GM23248 (cell line): ENCODE measurements around the gene EML6.

Experiments used
- EZH2 ChIP-seq: fragments of 200-600 bp; sonication (generic); IDR thresholded peaks from 2 replicates; pipeline ENCODE4 v1.6.1; 2018; ENCODE audit warnings: antibody characterized with exemption, mild to moderate bottlenecking; ENCODE audit not compliant: insufficient read depth, poor library complexity, severe bottlenecking
- EZH2phosphoT487 ChIP-seq: fragments of 200-600 bp; sonication (generic); IDR thresholded peaks from 2 replicates; pipeline ENCODE4 v1.6.1; 2018; ENCODE audit warnings: antibody characterized with exemption, moderate library complexity, mild to moderate bottlenecking, low read depth; ENCODE audit not compliant: insufficient read depth

DNA sequence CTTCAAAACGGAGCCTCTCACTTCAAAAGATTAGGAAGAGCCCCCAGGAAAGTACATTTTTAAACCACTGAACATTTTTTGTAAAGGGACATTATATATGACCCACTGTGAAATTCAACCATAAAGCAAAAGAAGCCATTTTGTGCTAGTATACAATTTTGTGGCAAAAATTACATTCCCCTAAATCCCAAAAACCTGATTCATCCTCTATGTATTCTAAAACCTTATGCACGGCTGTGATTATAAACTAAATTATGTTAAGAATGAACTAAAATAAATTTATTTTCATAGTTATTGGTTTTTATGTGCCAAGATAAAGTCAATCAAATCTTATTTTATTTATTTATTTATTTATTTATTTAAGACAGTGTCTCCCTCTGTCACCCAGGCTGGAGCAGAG, 278.3 kb downstream of the EML6 start:
- TF ChIP-seq EZH2phosphoT487 (no peak), EZH2 (no peak)
